GM12872 (cell line): ENCODE data around the gene ATG14.
A peak's percentile ranks its signal among the peaks of the same experiment; 100 is the strongest.

Experiments used
- TF ChIP-seq, protein P1 (sequence below): IDR thresholded peaks from 3 replicates; pipeline ENCODE4 v1.5.1; 2011; ENCODE audit warnings: low read depth, mild to moderate bottlenecking, low read length, moderate library complexity; ENCODE audit not compliant: insufficient read depth

The ATG14 gene

GRCh38 chr14:55441286-55441685 lies 29.7 kb upstream of the ATG14 start:
- TF ChIP-seq, protein P1, sequence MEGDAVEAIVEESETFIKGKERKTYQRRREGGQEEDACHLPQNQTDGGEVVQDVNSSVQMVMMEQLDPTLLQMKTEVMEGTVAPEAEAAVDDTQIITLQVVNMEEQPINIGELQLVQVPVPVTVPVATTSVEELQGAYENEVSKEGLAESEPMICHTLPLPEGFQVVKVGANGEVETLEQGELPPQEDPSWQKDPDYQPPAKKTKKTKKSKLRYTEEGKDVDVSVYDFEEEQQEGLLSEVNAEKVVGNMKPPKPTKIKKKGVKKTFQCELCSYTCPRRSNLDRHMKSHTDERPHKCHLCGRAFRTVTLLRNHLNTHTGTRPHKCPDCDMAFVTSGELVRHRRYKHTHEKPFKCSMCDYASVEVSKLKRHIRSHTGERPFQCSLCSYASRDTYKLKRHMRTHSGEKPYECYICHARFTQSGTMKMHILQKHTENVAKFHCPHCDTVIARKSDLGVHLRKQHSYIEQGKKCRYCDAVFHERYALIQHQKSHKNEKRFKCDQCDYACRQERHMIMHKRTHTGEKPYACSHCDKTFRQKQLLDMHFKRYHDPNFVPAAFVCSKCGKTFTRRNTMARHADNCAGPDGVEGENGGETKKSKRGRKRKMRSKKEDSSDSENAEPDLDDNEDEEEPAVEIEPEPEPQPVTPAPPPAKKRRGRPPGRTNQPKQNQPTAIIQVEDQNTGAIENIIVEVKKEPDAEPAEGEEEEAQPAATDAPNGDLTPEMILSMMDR = no peak

GRCh38 chr14:55440385-55440784 lies 28.8 kb upstream of the ATG14 start, which contains the start of gene TBPL2:
Gene TBPL2, minus strand, starts transcription at chr14:55440616. Its CDS starts 167 bp downstream, at chr14:55440449.
- TF ChIP-seq, protein P1 = no peak

DNA sequence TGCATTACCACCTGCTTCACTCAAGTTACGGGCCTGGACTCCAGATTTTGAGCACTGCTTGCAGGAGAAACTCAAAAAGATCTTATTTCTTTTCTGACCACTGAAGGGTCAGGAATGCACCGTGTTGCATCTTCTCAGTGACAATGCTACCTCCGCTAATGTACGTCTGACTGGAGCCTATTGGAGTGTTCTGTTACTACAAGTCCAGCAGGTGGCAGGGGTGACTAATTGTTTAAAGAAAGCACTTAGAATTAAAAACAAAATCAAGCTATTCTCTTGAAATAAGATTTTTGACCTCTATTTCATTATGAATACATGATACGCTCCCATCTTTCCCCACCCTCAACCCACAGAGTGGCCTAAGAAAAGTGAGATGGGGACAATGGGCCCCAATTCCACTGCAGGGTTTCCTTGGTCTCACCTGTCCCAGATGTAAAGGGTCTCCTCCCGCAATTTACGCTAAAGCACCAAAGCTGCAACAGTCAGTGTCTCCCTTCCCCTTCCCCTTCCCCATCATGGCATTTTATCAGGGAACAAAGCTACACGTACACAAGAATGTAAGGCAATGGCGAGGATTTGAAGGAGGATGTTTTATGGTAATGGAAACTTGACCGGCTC lies 26.5 kb upstream of the ATG14 start:
- TF ChIP-seq, protein P1 = peak; percentile 59

- TF ChIP-seq, protein P1 = no peak
Observed at GRCh38 chr14:55436931-55437330, 25.3 kb upstream of the ATG14 start.

DNA sequence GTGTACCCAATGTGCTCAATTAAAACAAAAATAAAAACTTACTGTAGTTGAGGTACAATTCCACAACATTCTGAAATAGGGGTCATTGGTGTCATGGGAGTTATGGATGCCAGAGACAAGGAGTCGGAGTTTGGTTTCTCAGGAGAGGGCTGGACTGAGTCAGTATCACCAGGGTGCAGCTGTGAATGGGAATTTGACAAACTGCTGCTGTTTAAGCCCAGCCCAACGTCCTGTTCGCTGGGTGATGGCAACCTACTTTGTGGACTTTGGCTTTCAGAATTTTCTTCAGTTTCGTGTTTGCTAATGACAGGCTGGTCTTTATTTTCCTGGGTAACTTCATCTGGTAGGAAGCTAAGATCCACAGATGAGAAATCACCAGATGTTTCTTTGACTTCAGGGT lies 24.9 kb upstream of the ATG14 start:
- TF ChIP-seq, protein P1 = no peak

- TF ChIP-seq, protein P1 = no peak
Observed at GRCh38 chr14:55434805-55435174, 23.2 kb upstream of the ATG14 start.

GRCh38 chr14:55433880-55434804 lies 22.5 kb upstream of the ATG14 start:
- TF ChIP-seq, protein P1 = no peak
